GM23338 (cell line): ENCODE data around the gene DAO. TPM values are rescaled to one million over a fixed set of nuclear protein-coding genes. Genes with fewer than 3 reads are reported as not detected.

Source experiments
- ATAC-seq: fragments of 200-7000 bp; cut with Tn5 transposase; 3 replicates; pipeline ENCODE4 v1.9.1; 2020
- DNase-seq: peaks from one replicate; pipeline ENCODE4 v3.0.0-alpha.2; 2015; ENCODE audit warnings: low spot score
- H2AFZ ChIP-seq: fragments of 200-600 bp; sonication (generic); 2 replicates; pipeline ENCODE4 v1.8.0; 2016; ENCODE audit warnings: antibody characterized with exemption, mild to moderate bottlenecking, moderate library complexity
- H3F3A ChIP-seq: fragments of 200-600 bp; sonication (generic); replicated peaks from 2 replicates; pipeline ENCODE4 v1.8.0; 2017; ENCODE audit warnings: antibody characterized with exemption, mixed run types, low read depth
- H3K27ac ChIP-seq: fragments of 200-600 bp; sonication (generic); 2 replicates; pipeline ENCODE4 v1.6.1; 2016; ENCODE audit warnings: low read depth
- H3K27me3 ChIP-seq: fragments of 200-600 bp; sonication (generic); 2 replicates; pipeline ENCODE4 v1.8.0; 2016; ENCODE audit warnings: mild to moderate bottlenecking, mixed run types, moderate library complexity; ENCODE audit not compliant: insufficient read depth
- H3K36me3 ChIP-seq: fragments of 200-600 bp; sonication (generic); 2 replicates; pipeline ENCODE4 v1.8.0; 2016; ENCODE audit warnings: mild to moderate bottlenecking; ENCODE audit not compliant: insufficient read depth
- H3K4me1 ChIP-seq: fragments of 200-600 bp; sonication (generic); 2 replicates; pipeline ENCODE4 v1.8.0; 2016; ENCODE audit warnings: mild to moderate bottlenecking, moderate library complexity; ENCODE audit not compliant: insufficient read depth
- H3K4me2 ChIP-seq: fragments of 200-600 bp; sonication (generic); 2 replicates; pipeline ENCODE4 v1.7.1; 2017; ENCODE audit warnings: mixed run types
- H3K4me3 ChIP-seq: fragments of 200-600 bp; sonication (generic); 2 replicates; pipeline ENCODE4 v1.6.1; 2016; ENCODE audit warnings: mixed run types
- H3K79me2 ChIP-seq: fragments of 200-600 bp; sonication (generic); replicated peaks from 2 replicates; pipeline ENCODE4 v1.8.0; 2017; ENCODE audit warnings: mild to moderate bottlenecking; ENCODE audit not compliant: insufficient read depth
- H3K9me2 ChIP-seq: fragments of 200-600 bp; sonication (generic); 2 replicates; pipeline ENCODE4 v1.8.0; 2017; ENCODE audit not compliant: insufficient read depth
- H4K20me1 ChIP-seq: fragments of 200-600 bp; sonication (generic); replicated peaks from 2 replicates; pipeline ENCODE4 v1.8.0; 2017; ENCODE audit warnings: mild to moderate bottlenecking; ENCODE audit not compliant: insufficient read depth
- H3K27ac Mint-ChIP-seq: 2 replicates; pipeline ENCODE4 v1.8.0; 2020; ENCODE audit warnings: inconsistent platforms, mild to moderate bottlenecking, moderate library complexity, mixed read lengths
- H3K27me3 Mint-ChIP-seq: 3 replicates; pipeline ENCODE4 v1.8.0; 2022; ENCODE audit warnings: low read depth, mild to moderate bottlenecking, moderate library complexity, mixed read lengths, inconsistent platforms; ENCODE audit not compliant: insufficient read depth, poor library complexity
- H3K36me3 Mint-ChIP-seq: 3 replicates; pipeline ENCODE4 v1.8.0; 2021; ENCODE audit warnings: low read depth, mild to moderate bottlenecking, inconsistent platforms, moderate library complexity, mixed read lengths
- H3K4me1 Mint-ChIP-seq: 3 replicates; pipeline ENCODE4 v1.8.0; 2020; ENCODE audit warnings: mild to moderate bottlenecking, inconsistent platforms, mixed read lengths
- H3K4me3 Mint-ChIP-seq: 3 replicates; pipeline ENCODE4 v1.8.0; 2021; ENCODE audit warnings: moderate library complexity, mild to moderate bottlenecking, inconsistent platforms, mixed read lengths
- H3K9me3 Mint-ChIP-seq: 3 replicates; pipeline ENCODE4 v1.8.0; 2020; ENCODE audit warnings: moderate library complexity, mild to moderate bottlenecking, inconsistent platforms, mixed read lengths
- CREB1 ChIP-seq: fragments of 250-450 bp; sonication (Bioruptor Pico); IDR thresholded peaks from 2 replicates; pipeline ENCODE4 v1.5.0; 2020; ENCODE audit warnings: low read depth, mild to moderate bottlenecking, moderate library complexity
- JUNB ChIP-seq: IDR thresholded peaks from one replicate; pipeline ENCODE4 v1.6.1; 2016; ENCODE audit warnings: antibody characterized with exemption; ENCODE audit not compliant: unreplicated experiment
- POLR2AphosphoS5 ChIP-seq: IDR thresholded peaks from 2 replicates; pipeline ENCODE4 v1.6.1; 2016; ENCODE audit warnings: antibody characterized with exemption, low read depth
- ZNF114 ChIP-seq: fragments of 250-450 bp; sonication (Bioruptor Pico); IDR thresholded peaks from 2 replicates; pipeline ENCODE4 v1.5.0; 2020; ENCODE audit warnings: mild to moderate bottlenecking, moderate library complexity
- ZNF462 ChIP-seq: fragments of 250-450 bp; sonication (Bioruptor Pico); IDR thresholded peaks from 2 replicates; pipeline ENCODE4 v1.5.0; 2020; ENCODE audit warnings: mild to moderate bottlenecking, moderate library complexity
- polyA plus RNA-seq: library from polyadenylated mRNA; unstranded; fragments of >200 nt; fragmentation: Nextera tagmentation; extraction: Ambion mirVana; gene quantifications from 2 replicates; pipeline ENCODE4 v1.2.1, GENCODE V29; 2016
- total RNA-seq: library from RNA; depleted of rRNA; stranded (reverse); fragments of >200 nt; shearing (Covaris generic); gene quantifications from 2 replicates; pipeline ENCODE4 v1.2.3, GENCODE V29; 2014

DAO gene
- total and polyA plus RNA-seq, 2 experiments from 2014 or later = not detected

- H3K27me3 Mint-ChIP-seq = peaks cover 7% of the 10 kb centered on the region
Measured at GRCh38 chr12:108881953-108882352, 2.1 kb downstream of the DAO start.

More at GRCh38 chr12:108881953-108882352, 2.1 kb downstream of the DAO start:
- no peaks in the 10 kb centered on the region for H3K27me3 ChIP-seq
- no peaks in the 10 kb centered on the region for H3K79me2 ChIP-seq
- no peaks in the 10 kb centered on the region for H3K9me3 Mint-ChIP-seq
- no peak overlapping the region for H3K4me3 Mint-ChIP-seq
- H2AFZ ChIP-seq = peak overlapping the region; percentile 59; the same call in 1 of the 2 replicates
- H4K20me1 ChIP-seq = no peaks in the 10 kb centered on the region
- no peaks in the 10 kb centered on the region; the same call in 1 of the 2 replicates for H3K4me1 ChIP-seq
- H3K36me3 Mint-ChIP-seq = no peaks in the 10 kb centered on the region
- no peak overlapping the region for H3K4me2 ChIP-seq
- no peaks in the 10 kb centered on the region for H3K36me3 ChIP-seq
- no peaks in the 10 kb centered on the region for H3F3A ChIP-seq
- DNase-seq (no peak), ATAC-seq (no peak)
- H3K4me3 ChIP-seq = no peak overlapping the region
- TF ChIP-seq ZNF114 (CRISPR knock-in tag) = no peak
- TF ChIP-seq ZNF462 (CRISPR knock-in tag) = no peak
- no peak for TF ChIP-seq JUNB
- no peak for TF ChIP-seq CREB1 (CRISPR knock-in tag)
- no peak for TF ChIP-seq POLR2AphosphoS5
- H3K27ac ChIP-seq = no peak overlapping the region
- no peaks in the 10 kb centered on the region for H3K9me2 ChIP-seq
- no peak overlapping the region for H3K27ac Mint-ChIP-seq
- peaks cover 2% of the 10 kb centered on the region; the same call in 1 of the 3 replicates for H3K4me1 Mint-ChIP-seq
